K562 treated with DMSO at 1 percent for 4 hours (cell line): ENCODE data around the gene SHC2. TPM values are rescaled to one million over a fixed set of nuclear protein-coding genes. Genes with fewer than 3 reads are reported as not detected.

Experiments used
- total RNA-seq: library from RNA; unstranded; fragments of 300-600 nt; gene quantifications from 2 replicates; pipeline ENCODE4 v1.2.3, GENCODE V29; 2022; ENCODE audit not compliant: insufficient read depth

Gene SHC2
- total RNA-seq, result 1.4 and 2.2 TPM in 2 replicates

GRCh38 chr19:460877-461720 is at the start of gene SHC2:
Gene SHC2, minus strand, starts transcription at chr19:461033. Its CDS starts 37 bp downstream, at chr19:460996.

GRCh38 chr19:507286-508203 is 46.7 kb upstream of the SHC2 start, which contains the start of gene TPGS1:
Gene TPGS1, plus strand, starts transcription at chr19:507497. Its CDS starts 10 bp downstream, at chr19:507507.

GRCh38 chr19:496112-496665 is 35.4 kb upstream of the SHC2 start, which contains the start of gene MADCAM1:
Gene MADCAM1, plus strand, starts transcription at chr19:496486. Its CDS starts 14 bp downstream, at chr19:496500.

GRCh38 chr19:408902-409515 is 51.8 kb downstream of the SHC2 start, which contains the start of gene C2CD4C:
Gene C2CD4C, minus strand, starts transcription at chr19:409147. Its CDS starts 786 bp downstream, at chr19:408361.

Other genes with a start within 250 kb of the SHC2 start
- not detected in 2 replicates for gene PLPP2, start 169.6 kb downstream of the SHC2 start, total RNA-seq
- 25.1 and 26.2 TPM in 2 replicates for gene MIER2, start 116.2 kb downstream of the SHC2 start, total RNA-seq
- gene C2CD4C, start 51.9 kb downstream of the SHC2 start, total RNA-seq, result not detected in 2 replicates
- gene MADCAM1, start 35.5 kb upstream of the SHC2 start, total RNA-seq, result 0.88 TPM in 1 of 2 replicates, not detected in the other
- 47.3 and 59.6 TPM in 2 replicates for gene TPGS1, start 46.5 kb upstream of the SHC2 start, total RNA-seq
- gene CDC34, start 70.7 kb upstream of the SHC2 start, total RNA-seq, result 146 TPM in 2 replicates
- gene GZMM, start 83.0 kb upstream of the SHC2 start, total RNA-seq, result 1.5 and 1.9 TPM in 2 replicates
- 581 and 603 TPM in 2 replicates for gene BSG, start 111.6 kb upstream of the SHC2 start, total RNA-seq
- gene HCN2, start 128.8 kb upstream of the SHC2 start, total RNA-seq, result 3.0 and 3.1 TPM in 2 replicates
- 69.0 and 77.4 TPM in 2 replicates for gene POLRMT, start 172.5 kb upstream of the SHC2 start, total RNA-seq
- gene FGF22, start 178.8 kb upstream of the SHC2 start, total RNA-seq, result 1.3 TPM in 1 of 2 replicates, not detected in the other
- gene RNF126, start 202.2 kb upstream of the SHC2 start, total RNA-seq, result 72.9 and 88.4 TPM in 2 replicates
- 4.9 and 8.9 TPM in 2 replicates for gene FSTL3, start 215.4 kb upstream of the SHC2 start, total RNA-seq
- gene PRSS57, start 234.4 kb upstream of the SHC2 start, total RNA-seq, result 55.9 and 66.7 TPM in 2 replicates
- gene PALM, start 247.9 kb upstream of the SHC2 start, total RNA-seq, result 12.2 and 17.7 TPM in 2 replicates